ENCODE measurements around the gene GPS2. TPM values are rescaled to one million over a fixed set of nuclear protein-coding genes. Genes with fewer than 3 reads are reported as not detected.

The GPS2 gene
- total and polyA plus RNA-seq, 2 of the 4 experiments (the other 2 are of a cell fraction) = 36.2 to 50.9 TPM

DNA sequence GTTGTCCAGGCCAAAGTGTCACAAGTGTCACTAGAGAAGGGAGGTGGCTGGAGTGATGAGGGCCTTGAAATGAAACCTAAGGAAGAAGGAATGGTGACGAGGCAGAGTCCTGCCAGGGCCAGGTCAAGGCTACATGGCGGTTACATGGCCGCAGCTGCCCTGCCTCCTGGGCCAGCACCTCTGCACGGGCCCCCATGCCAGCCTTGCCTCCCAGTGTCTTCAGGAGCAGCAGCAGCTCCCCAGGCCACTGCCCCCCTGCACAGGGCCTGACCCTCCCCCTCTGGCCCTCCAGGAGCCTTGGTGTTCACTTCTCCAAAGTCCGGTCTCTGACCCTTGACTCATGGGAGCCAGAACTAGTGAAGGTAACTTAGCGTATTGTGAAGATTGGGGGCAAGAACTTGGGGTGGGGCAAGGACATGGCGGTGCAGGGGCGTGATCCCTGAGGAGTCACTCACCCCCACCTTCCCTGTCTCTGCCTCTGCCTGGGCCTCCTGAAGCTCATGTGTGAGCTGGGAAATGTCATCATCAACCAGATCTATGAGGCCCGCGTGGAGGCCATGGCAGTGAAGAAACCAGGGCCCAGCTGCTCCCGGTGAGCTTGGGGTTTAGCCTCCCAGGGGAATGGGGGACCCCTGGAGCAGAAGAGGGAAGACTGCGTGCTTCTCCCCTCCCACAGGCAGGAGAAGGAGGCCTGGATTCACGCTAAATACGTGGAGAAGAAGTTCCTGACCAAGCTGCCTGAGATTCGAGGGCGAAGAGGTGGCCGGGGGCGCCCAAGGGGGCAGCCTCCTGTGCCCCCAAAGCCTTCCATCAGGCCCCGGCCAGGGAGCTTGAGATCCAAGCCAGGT, 32.7 kb upstream of the GPS2 start:
- Histone ChIP-seq H4K20me1 (ENCODE audit: insufficient read depth, low read length) (peaks cover 19% of the 10 kb centered on the region), H4K91ac (ENCODE audit: insufficient read depth, low read depth, low read length) (no peak overlapping the region), H2BK120ac (ENCODE audit: low read depth, low read length) (no peak overlapping the region), H4K8ac (ENCODE audit: low read depth in 2 of 2, low read length in 2 of 2) (no peak overlapping the region), H2AFZ (replicated peaks; ENCODE audit: low read length, poor library complexity) (no peak overlapping the region), H3K4me1 (ENCODE audit: control insufficient read depth, insufficient read depth, low read length) (peaks cover 11% of the 10 kb centered on the region), H2BK15ac (ENCODE audit: low read depth, low read length) (no peak overlapping the region), H3K9me3 (ENCODE audit: control insufficient read depth, insufficient read depth, low read length) (no peaks in the 10 kb centered on the region), H3K36me3 (ENCODE audit: control insufficient read depth, insufficient read depth, low read length) (no peaks in the 10 kb centered on the region), H3K27ac (ENCODE audit: insufficient read depth, low read length) (no peak overlapping the region), H4K5ac (ENCODE audit: low read depth, low read length) (no peak overlapping the region), H3K79me1 (ENCODE audit: low read depth in 1 of 2, low read length in 2 of 2) (peaks cover 9 to 30% of the 10 kb centered on the region in 2 experiments; a peak in 3 of 4 replicates), H3K9ac (ENCODE audit: low read depth, low read length) (no peak overlapping the region), H3K9me1 (ENCODE audit: insufficient read depth, low read length) (peaks cover 5% of the 10 kb centered on the region; the same call in 1 of the 2 replicates), H3K18ac (ENCODE audit: low read depth, low read length) (no peak overlapping the region), H2AK5ac (ENCODE audit: low read depth, low read length) (no peak overlapping the region), H3K56ac (ENCODE audit: extremely low read depth, insufficient read depth, low read length) (no peak overlapping the region), H3K4me3 (ENCODE audit: insufficient read depth, low read depth, low read length) (no peak overlapping the region), H3K23ac (ENCODE audit: low read depth, low read length) (no peak overlapping the region), H3K4ac (ENCODE audit: low read depth, low read length) (no peak overlapping the region), H3K14ac (replicated peaks; ENCODE audit: low read depth, low read length) (no peak overlapping the region), H2BK20ac (ENCODE audit: low read depth, low read length) (no peak overlapping the region), H3K4me2 (ENCODE audit: low read depth, low read length) (no peak overlapping the region), H2AK9ac (replicated peaks; ENCODE audit: low read depth, low read length, poor library complexity) (no peak overlapping the region), H3K27me3 (ENCODE audit: control insufficient read depth, insufficient read depth, low read length) (peaks cover 15% of the 10 kb centered on the region), H2BK5ac (ENCODE audit: low read depth, low read length, poor library complexity, severe bottlenecking) (no peak overlapping the region)
- intact Hi-C loops (cut with micrococcal nuclease) = no loop called here
- DNase-seq = no peak
- BruUV-seq (replicated peaks) = no TSS peak
- ATAC-seq (ENCODE audit: low read depth) = no peak
- ChIA-PET POLR2A (ENCODE audit: unreplicated experiment) (no interaction called here), CTCF (no interaction called here)
- dilution Hi-C loops (cut with HindIII; ENCODE audit: low sequenced_read_pairs, unreplicated experiment) = no loop called here
- WGBS, 2 experiments (ENCODE audit: extremely low coverage in 2 of 2, insufficient read length in 1 of 2) = 60% methylated on average over 1 of the region's 19 CpGs; no CpG with 5 or more reads in 1 of the 2 experiments
- in situ Hi-C loops (cut with MboI; ENCODE audit: low sequenced_read_pairs) = no loop called here
- TF ChIP-seq RAD21 (IDR thresholded peaks at IDR 0.05; ENCODE audit: low read length) (no peak), CHD1 (IDR thresholded peaks at IDR 0.05; ENCODE audit: low read depth, low read length) (no peak), SMC3 (IDR thresholded peaks at IDR 0.05; ENCODE audit: low read depth, low read length) (no peak), CEBPB (IDR thresholded peaks at IDR 0.05; ENCODE audit: low read depth, low read length) (no peak), MAZ (IDR thresholded peaks at IDR 0.05; ENCODE audit: borderline replicate concordance, low read depth, low read length) (no peak), NFE2L2 (IDR thresholded peaks at IDR 0.05; ENCODE audit: low read depth, low read length) (no peak), RFX5 (IDR thresholded peaks at IDR 0.05; ENCODE audit: low read depth, low read length) (no peak), FOS (IDR thresholded peaks at IDR 0.05; ENCODE audit: low read depth, low read length) (no peak), MAFK (IDR thresholded peaks at IDR 0.05; ENCODE audit: low read depth, low read length) (no peak), MXI1 (IDR thresholded peaks at IDR 0.05; ENCODE audit: borderline replicate concordance, low read depth, low read length) (no peak), RCOR1 (IDR thresholded peaks at IDR 0.05; ENCODE audit: insufficient replicate concordance, low read length) (no peak), POLR2A (IDR thresholded peaks at IDR 0.05; ENCODE audit: low read depth, low read length) (no peak)
- TF ChIP-seq, protein P1, sequence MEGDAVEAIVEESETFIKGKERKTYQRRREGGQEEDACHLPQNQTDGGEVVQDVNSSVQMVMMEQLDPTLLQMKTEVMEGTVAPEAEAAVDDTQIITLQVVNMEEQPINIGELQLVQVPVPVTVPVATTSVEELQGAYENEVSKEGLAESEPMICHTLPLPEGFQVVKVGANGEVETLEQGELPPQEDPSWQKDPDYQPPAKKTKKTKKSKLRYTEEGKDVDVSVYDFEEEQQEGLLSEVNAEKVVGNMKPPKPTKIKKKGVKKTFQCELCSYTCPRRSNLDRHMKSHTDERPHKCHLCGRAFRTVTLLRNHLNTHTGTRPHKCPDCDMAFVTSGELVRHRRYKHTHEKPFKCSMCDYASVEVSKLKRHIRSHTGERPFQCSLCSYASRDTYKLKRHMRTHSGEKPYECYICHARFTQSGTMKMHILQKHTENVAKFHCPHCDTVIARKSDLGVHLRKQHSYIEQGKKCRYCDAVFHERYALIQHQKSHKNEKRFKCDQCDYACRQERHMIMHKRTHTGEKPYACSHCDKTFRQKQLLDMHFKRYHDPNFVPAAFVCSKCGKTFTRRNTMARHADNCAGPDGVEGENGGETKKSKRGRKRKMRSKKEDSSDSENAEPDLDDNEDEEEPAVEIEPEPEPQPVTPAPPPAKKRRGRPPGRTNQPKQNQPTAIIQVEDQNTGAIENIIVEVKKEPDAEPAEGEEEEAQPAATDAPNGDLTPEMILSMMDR (conservative IDR thresholded peaks at IDR 0.05; ENCODE audit: low read depth, low read length) = no peak
- TF ChIP-seq, protein P2, sequence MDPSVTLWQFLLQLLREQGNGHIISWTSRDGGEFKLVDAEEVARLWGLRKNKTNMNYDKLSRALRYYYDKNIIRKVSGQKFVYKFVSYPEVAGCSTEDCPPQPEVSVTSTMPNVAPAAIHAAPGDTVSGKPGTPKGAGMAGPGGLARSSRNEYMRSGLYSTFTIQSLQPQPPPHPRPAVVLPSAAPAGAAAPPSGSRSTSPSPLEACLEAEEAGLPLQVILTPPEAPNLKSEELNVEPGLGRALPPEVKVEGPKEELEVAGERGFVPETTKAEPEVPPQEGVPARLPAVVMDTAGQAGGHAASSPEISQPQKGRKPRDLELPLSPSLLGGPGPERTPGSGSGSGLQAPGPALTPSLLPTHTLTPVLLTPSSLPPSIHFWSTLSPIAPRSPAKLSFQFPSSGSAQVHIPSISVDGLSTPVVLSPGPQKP (IDR thresholded peaks at IDR 0.05; ENCODE audit: borderline replicate concordance, low read depth, low read length) = no peak
- TF ChIP-seq, protein P3, sequence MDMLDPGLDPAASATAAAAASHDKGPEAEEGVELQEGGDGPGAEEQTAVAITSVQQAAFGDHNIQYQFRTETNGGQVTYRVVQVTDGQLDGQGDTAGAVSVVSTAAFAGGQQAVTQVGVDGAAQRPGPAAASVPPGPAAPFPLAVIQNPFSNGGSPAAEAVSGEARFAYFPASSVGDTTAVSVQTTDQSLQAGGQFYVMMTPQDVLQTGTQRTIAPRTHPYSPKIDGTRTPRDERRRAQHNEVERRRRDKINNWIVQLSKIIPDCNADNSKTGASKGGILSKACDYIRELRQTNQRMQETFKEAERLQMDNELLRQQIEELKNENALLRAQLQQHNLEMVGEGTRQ (IDR thresholded peaks at IDR 0.05; ENCODE audit: low read depth, low read length) = no peak

Data from IMR-90 (cell line).